Activated effector memory CD4-positive, alpha-beta T cell treated with Interleukin-2 at 50 U/mL for 16 hours (primary cell): ENCODE results near the gene EME2.
"Not testable (repeated sequence)": the region's sequence is repeated elsewhere in the genome, so short reads cannot be mapped to it uniquely, and the experiment has no call there.

ENCODE experiments used
- DNase-seq: peaks from one replicate; pipeline ENCODE4 v3.0.0-alpha.2; 2020

The EME2 gene, protein sequence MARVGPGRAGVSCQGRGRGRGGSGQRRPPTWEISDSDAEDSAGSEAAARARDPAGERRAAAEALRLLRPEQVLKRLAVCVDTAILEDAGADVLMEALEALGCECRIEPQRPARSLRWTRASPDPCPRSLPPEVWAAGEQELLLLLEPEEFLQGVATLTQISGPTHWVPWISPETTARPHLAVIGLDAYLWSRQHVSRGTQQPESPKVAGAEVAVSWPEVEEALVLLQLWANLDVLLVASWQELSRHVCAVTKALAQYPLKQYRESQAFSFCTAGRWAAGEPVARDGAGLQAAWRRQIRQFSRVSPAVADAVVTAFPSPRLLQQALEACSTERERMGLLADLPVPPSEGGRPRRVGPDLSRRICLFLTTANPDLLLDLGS

DNA sequence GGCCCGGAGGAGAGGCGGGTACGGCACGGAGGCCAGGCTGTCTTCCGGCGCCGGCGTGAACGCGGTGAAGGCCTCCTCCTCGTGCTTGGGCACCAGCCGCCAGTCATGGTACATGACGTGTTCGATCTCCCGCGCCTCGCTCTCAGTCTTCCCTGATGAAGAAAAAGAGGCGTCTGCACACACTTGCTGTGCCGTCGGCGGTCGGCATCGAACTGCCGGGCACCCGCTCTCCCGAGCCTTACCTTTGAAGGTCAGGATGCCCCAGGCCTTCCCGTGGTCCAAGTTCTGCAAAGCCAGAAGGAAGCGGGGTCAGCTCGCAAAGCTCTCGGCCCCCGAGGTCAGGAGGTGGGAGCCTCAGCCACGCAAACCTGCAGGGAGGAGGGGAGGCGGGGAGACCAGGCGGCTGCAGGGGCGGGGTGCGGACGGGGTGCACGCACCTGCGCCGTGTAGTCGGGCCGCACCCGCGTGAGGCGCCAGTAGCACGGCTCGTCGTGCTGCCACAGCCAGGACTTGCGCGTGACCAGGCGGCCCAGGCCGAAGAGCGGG is at the start of gene EME2:
TSS of gene EME2 (plus strand) at position 449 of the 546 bp plus-strand sequence. CDS start 418 bp downstream, outside the sequence.
- DNase-seq, result peak; percentile 36

DNA sequence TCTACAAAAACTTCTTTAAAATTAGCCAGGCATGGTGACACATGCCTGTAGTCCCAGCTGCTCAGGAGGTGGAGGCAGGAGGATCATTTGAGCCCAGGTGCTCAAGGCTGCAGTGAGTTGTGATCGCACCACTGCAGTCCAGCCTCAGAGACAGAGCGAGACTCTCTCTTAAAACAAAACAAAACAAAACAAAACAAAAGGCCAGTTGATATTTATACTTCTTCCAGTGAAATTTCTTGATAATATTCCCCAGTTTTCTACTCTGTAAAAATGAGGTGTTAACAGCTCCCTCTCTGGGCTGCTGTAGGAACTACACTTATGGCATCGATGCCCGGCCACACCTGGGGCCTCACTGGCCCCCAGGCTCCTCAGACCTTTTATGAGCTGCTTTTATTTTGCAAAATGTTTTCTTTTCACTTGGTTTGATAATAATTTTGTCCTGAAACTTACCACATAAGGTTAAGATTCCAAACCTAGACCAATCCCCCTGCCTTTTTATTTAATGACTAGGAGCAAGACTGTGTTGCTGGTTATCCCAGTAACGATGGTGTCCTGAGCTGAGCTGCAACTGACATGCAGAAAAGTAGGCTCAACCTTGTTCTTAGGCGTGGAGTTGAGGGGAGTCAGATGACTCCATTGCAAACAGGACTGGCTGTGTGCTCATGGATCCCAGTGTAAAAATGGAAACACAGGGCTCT is 49.0 kb upstream of the EME2 start:
- DNase-seq, result peak; percentile 13

DNA sequence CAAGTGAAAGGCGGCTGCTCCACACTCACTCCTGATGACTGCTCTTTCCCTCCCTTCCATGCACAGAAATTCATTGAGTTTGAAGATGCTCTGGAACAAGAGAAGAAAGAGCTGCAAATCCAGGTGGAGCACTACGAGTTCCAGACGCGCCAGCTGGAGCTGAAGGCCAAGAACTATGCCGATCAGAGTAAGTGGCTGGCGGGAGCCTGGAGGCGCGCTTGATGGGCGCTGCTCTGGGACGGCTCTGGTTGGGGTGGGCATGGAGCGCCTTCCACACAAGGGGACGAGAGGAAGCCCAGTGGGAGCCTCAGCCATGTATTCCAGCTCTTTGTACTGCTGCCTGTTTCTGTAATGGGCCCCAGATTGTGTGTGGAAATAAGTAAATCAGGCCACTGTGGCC is 48.1 kb upstream of the EME2 start:
- DNase-seq, result no peak

DNA sequence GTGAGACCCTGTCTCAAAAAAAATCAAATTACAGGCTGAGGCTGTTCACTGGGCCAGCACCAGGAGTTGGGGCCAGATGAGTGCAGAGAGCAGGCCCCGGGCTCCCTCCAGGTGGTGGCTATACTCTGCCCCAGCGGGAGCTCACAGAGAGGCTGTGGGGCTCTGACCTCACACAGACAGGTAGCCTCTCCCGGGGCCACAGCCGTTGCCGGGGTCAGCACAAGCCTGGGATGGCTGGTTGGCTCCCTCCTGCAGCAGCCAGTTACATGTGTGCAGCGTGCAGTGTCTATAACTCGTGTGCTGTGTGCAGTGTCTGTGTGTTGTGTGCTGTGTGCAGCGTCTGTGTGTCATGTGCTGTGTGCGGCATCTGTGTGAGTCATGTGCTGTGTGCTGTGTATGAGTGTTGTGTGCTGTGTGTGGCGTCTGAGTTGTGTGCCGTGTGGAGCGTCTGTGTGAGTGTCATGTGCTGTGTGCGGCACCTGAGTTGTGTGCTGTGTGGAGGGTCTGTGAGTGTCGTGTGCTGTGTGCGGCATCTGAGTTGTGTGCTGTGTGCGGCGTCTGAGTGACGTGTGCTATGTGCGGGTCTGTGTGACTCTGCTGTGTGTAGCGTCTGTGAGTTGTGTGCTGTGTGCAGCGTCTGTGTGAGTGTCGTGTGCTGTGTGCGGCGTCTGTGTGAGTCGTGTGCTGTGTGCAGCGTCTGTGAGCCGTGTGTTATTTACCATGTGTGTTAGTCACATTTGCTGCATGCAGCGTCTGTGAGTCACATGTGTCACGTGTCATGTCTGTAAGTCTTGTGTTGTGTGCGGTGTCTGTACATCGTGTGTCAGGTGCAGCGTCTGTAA is 45.7 kb upstream of the EME2 start:
- no peak for DNase-seq

DNA sequence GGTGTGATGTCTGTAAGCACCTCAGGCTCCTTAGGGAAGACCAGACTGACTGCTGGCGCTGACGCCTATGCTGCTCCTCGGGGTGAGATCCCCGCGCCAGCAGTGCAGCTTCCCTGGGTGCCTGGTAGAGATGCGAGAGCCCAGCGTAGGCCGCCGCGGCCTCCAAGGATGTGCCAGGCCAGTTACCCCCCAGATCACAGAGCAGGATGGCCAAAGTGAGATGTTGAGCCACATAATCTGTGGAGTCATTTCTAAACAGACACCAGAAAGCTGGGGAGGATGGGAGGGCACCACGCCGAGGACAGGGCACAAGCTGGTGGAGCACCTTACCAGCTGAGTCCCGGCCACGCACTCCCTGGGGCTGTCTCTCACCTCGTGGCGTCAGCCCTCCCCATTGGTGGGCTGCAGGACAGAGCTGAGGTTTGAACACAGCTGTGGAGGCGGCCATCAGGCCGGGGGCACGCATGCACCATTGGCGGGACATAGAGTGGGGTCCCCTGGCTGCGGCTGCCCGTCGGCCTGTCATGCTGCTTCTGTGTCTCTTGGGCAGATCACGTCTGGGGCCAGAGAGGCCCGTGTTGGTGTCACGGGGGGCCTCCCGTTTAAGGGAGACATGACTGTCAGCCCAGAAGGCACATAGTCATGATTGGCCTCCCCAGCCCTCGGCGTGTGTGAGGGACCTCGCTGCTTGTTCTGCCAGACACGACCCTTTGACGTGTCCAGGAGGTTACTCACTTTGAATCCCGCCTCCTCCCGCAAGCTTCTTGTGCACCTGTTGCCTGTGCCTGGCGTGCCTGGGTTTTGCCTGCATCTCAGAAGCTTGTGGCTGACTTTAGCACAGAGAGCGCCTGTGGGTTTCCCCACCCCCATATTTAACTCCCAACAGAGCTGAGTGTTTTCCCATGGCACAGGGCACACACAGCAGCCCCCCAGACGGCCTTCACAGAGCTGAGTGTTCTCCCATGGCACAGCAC is 44.7 kb upstream of the EME2 start:
- DNase-seq, result no peak

DNA sequence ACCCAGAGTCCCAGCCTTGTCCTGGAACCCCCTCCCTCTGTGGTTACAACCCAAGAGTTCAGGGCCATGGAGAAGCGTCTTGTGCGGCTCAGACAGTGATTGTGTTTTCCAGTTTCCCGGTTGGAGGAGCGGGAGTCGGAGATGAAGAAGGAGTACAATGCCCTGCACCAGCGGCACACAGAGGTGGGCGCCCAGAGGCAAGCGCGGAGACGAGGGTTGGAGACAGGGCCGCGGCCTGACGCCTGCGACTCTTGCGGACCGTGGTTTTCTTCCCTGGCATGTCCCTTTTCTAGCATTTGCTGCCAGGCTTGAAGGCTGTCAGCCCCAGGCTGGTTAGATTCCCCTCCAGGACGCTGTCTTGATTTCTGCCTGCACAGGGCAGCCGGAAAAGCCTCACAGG is 43.6 kb upstream of the EME2 start:
- DNase-seq, result no peak

DNA sequence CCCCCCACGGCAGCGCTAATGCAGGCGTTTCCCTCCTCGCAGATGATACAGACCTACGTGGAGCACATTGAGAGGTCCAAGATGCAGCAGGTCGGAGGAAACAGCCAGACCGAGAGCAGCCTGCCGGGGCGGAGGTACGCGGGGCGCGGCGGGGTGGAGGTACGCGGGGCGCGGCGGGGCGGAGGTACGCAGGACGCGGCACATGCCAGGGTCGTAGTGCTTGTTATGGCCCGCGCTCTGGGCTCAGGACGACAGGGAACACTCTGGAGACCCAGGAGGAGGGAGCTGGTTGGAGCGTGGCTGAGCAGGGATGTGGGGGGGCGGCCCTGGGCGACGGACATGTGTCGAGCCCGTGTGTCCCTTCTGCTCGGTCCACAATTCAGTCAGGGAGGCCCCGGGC is 43.2 kb upstream of the EME2 start:
- DNase-seq, result no peak

DNA sequence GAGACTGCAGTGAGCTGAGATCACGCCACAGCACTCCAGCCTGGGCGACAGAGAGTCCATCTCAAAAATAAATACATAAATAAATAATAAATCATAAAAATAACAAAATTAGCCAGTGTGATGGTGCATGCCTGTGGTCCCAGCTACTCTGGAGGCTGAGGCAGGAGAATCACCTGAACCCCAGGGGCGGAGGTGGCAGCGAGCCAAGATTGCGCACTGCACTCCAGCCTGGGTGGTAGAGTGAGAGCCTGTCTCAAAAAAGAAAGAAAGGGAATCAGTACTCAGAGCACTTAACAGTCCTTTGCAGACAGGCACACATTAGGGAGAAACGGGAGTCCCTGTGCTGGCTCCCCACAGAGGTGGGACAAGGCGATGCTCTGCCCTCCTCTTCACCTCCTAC is 41.5 kb upstream of the EME2 start:
- no peak for DNase-seq

DNA sequence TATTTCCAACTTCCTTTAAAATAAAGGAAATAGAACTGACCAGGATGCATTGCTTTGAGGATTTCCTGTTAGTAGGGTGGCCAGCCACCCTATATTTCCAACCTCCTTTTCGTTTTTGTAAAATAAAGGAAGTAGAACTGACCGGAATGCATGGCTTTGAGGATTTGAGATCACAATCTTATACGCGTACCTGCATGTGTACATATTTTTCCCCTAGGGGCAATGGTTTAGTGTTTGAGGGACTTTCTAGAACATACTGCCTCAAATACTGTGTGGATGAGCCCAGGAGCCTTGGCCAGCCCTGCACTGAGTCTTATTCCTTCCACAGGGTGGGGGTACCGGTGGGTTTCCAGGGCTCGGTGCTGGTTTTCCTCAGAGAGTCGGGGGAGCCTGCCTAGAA is 41.0 kb upstream of the EME2 start:
- no peak for DNase-seq

DNA sequence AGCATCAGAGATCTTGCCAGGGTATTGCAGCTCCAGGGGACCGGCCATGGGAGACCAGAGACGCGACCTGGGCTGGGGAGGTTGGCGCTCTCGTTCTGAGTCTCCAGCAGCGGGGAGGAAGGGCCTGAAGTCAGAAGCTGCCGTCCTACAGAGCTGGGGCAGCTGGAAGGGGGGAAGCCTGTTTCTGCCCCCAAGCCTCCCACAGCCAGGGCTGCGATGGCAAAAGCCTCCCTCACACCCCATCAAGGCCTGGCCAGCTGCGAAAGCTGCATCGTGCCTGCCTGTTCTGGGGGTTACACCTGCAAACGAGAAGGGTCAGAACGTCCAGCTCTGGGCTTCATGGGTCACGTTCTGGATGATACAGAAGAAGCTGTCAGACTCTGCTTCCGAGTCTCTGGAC is 40.5 kb upstream of the EME2 start:
- no peak for DNase-seq

DNA sequence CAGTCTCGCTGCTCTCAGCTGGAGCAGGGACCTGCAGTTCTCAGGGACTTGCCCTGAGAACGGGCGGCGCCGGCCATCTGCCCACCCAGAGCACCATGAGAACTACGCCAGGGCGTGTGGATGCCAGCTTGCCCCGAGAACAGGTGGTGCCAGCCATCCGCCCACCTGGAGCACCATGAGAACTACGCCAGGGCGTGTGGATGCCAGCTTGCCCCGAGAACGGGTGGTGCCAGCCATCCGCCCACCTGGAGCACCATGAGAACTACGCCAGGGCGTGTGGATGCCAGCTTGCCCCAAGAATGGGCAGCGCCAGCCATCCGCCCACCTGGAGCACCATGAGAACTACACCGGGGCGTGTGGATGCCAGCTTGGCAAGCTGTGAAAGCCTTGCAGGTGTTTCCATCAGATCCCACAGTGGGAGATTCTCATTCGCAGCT is 40.0 kb upstream of the EME2 start:
- DNase-seq, result not testable (repeated sequence)

DNA sequence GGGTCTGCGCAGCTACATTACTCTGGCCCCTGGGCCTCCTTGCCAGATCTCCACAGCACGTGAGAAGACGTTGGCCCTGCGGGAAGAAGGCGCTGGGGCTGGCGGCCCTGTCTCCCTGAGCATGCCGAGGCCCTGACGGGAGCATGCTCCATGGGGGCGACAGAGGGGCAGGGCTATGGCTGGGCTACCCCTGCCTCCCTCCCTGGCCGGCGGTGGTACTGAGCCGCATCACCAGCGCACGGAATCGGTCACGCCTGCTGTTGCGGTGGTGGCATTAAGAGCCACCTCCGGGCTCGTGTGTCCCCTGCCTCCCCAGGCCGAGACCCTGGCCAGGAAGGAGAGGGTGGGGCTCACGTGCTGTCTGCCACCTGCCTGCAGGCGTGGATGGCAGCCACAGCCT is 38.5 kb upstream of the EME2 start:
- DNase-seq, result no peak

DNA sequence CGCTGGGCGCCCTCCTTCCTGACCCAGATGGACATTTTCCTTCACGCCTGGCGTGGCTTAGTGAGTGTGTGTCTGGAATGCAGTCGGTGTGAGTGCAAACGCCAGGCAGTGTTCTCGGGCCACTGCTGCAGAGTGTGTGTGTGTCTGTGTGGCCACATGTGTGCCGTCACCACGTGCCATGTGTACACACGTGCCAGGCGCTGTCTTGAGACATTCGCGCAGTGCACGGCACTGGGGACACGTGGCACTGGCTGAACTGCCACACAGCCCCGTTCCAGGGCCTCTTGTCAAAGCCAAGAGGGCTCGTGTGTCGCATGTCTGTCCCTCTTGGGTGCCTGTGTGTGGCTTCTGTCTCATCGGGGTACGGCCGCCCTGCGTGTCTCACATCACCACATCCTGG is 37.8 kb upstream of the EME2 start:
- DNase-seq, result no peak

DNA sequence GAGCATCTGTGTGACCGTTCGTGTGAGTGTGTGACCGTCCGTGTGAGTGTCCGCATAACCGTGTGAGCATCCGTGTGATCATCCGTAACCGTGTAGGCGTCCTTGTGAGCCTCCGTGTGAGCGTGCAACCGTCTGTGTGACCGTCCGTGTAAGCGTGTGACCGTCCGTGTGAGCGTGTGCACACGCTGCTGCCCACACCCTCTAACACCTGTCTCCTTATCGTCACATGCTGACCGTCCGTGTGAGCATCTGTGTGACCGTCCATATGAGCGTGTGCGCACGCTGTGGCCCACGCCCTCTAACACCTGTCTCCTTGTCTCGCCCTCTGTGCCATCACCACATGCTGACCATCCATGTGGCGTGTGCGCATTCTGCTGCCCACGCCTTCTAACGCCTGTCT is 32.4 kb upstream of the EME2 start:
- no peak for DNase-seq

DNA sequence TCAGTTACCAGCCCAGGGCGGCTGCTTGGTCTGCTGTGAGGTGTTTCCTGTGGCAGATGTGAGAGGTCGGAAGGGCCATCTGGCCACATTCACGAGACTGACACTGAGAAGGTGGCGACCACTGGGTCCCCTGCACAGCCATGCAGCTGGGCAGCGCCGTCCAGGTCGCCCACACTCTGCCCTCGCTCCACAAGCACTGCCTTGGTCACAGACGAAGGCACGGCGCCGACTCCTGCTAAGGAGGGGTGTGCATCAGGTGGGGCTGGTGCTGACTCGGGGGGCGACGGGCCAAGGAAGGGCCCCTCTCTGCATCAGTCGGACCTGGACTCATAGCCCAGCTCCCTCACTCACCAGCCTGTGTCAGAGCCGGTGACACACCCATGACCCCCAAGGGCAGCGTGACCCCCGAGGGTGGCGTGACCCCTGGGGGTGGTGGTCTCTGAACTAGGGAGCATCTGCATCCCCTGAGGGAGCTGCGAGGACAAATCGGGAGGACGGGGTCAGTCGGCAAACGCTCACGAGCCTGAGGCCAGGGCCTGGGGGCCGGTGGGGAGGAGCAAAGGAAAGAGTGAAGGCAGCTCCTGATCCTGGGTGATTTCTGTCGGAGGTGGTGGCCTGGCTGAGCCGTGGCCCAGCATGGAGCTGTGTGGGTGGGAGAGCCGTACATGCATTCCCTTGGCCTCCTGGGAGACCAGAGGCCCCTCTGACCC is 31.7 kb upstream of the EME2 start:
- no peak for DNase-seq

DNA sequence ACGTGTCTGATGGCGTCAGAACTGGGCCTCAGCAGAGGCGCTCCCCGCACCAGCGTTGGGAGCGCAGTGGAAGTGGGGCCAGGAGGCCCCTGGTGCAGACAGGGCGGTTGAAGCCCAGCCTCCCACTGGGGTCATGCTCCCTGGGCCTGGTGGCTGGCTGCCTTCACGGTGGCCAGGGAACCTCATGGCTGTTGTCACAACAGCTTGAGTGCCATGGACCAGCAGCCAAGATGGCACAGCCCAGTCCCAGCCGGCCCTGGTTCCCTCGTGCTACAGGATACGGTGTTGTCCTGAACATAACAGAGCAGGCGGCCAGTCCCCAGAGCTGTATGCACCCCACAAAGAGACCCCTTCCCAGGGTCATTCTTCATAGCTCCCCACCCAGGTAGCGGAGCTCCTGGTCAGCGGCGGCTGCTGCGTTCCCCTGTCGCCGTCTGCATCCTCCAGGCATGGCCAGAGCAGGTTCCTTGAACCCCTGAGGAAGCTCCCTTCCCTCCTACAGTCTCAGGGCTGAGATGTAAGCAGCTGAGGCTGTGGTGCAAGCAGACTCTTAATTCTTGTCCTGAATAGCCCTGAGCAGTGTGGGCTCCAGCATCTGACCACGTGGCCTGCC is 31.0 kb upstream of the EME2 start:
- DNase-seq, result no peak

DNA sequence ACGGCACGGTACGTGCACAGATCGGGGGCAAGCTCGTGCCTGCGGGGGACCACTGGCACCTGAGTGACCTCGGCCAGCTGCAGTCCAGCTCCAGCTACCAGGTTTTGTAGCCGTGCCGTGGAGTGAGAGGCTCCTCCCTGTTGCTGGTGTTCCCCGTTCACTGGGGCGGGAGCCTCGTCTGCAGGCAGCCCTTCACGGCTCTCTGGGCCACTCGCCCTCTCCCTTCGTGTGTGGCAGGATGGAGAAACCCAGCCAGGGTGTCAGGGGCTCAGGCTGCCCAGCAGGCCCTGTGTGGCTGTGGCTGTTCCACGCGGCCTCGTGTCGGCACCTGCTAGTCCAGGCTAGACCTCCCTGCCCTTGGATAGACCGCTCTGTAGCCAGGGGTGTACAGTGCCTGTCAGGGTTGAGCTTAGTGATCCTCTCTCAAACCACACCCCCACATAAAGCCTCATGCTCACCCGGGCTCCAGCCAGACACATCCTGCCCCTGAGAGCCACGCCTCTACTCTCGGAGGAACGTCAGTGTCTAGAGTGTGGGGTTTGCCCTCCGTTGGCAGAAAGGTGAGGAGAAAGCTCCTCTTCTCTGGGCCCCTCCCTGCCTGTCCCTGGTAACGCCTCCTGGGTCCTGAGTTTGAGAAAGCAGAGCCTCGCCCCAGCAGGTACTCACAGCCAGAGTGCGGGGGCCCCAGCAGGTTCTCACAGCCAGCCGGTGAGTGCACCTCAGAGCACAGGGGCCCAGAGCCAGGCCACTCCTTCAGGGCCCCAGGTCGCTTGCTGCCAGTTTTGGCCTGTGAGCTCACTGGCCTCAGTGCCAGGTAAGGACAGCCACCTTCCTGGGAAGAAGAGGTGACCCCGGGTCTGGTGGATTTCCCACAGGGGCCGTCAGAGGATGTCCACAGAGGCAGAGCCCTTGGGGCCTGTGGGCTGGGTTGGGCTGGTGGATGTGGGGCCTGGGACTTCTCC is 29.0 kb upstream of the EME2 start:
- DNase-seq, result no peak

DNA sequence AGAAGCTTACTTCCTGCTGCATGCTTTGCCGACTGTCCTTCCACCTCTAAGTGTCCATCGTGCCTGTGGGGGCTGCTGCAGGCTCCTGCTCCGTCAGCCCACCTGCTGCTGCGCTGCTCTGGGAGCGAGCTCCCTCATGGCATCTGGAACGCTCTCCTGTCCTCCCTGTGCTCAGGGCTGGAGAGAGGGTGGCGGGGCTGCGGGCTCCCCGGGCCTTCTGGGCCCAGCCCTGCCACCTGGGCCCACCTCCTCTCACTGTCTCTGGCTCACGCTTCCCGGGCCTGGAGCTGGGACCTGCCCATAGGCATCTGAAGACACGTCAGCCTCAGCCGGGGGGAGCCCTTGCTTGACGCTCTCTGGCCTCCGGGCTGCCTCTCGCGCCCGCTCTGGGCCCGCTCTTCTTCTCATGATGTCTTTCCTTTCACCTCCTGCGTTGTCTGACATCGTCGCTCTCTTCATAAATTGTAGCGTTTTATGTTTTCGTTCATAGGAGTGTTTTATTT is 28.2 kb upstream of the EME2 start:
- DNase-seq, result no peak

DNA sequence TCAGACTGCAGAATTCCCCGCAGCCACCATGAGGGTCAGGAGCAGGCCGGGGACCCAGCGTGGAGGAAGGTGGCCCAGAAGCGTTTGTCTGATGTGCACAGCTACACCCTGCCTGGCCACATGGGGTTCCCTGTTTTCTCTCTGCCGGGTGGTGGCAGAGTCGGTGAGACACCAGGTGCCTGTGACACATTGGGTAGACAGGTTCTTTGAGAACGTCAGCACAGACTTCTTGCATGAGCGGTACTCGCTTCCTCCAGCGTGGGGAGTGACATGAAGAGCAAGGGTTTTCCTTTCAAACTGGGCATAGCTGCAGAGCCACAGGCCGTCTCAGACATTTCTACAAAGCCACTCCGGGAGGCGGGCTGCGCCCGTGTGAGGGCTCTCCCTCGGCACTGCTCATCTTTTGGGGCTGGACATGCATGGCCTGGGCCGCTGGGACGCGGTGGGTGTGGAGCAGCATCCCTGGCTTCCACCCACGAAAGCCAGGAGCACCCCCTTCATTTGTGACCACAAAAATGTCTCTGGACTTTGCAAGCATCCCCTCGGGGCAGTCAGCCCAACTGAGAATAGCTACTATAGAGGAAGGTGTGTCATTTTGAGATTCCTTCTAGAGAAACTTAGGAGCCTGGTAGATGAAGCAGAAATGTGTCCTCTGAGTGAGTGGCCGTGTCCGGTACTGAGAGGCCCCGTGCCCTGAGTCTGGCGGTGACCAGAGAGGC is 27.3 kb upstream of the EME2 start:
- DNase-seq, result no peak
